ENCODE data around the gene NLRP11. TPM values are rescaled to one million over a fixed set of nuclear protein-coding genes. Genes with fewer than 3 reads are reported as not detected.
A peak's percentile ranks its signal among the peaks of the same experiment; 100 is the strongest.

NLRP11 gene
- total and polyA plus RNA-seq, 9 of the 15 experiments (the other 6 are each of a cell fraction or from before 2014, with no cell fraction given): 0.07 to 0.29 (median 0.12) TPM; not detected in 1

DNA sequence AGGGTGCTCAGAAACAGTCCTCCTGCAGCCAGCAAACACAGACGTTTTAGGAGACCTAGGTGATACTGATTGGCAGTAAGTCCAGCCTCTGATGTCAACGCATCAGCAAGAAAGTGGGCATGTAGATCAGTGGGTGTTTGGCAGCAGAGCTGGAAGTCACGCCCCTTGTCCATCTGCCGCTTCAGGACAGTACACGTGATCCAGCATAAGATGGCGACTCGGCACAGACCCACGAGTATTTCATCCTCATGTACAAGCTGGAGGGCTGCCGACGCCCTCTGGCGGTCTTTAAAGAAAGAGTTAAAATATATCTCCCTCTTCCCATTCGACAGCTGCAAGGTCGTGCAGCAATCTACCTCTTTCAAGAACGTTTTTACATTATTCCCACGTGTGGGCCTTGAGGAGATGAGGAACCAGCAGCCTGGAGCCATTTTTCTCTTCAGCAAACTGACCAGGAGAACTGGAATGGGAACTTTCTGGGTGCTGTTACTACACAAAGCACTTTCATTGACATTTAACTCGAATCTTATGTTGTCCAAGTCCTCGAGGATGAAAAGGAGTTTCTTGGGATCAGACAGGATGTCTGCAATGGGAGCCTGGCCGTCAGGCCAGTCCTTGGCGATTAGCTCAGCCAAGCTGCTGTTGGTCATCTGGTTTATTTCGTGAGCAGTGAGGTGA, 22.3 kb downstream of the NLRP11 start (continued):
- TF ChIP-seq, protein P1, sequence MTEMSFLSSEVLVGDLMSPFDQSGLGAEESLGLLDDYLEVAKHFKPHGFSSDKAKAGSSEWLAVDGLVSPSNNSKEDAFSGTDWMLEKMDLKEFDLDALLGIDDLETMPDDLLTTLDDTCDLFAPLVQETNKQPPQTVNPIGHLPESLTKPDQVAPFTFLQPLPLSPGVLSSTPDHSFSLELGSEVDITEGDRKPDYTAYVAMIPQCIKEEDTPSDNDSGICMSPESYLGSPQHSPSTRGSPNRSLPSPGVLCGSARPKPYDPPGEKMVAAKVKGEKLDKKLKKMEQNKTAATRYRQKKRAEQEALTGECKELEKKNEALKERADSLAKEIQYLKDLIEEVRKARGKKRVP (CRISPR knock-in tag; IDR thresholded peaks at IDR 0.05): no peak
- 0 out of 4 replicates have a peak, but pooled peaks of 1 of the 2 experiments have one; percentile 40 for TF ChIP-seq FOXK2 (conservative IDR thresholded peaks at IDR 0.05 in 1 of 2, IDR thresholded peaks at IDR 0.05 in 1 of 2; ENCODE audit: low read depth in 2 of 2)
- no peak for TF ChIP-seq ZNF133 (CRISPR knock-in tag; IDR thresholded peaks at IDR 0.05)
- TF ChIP-seq, protein P2, sequence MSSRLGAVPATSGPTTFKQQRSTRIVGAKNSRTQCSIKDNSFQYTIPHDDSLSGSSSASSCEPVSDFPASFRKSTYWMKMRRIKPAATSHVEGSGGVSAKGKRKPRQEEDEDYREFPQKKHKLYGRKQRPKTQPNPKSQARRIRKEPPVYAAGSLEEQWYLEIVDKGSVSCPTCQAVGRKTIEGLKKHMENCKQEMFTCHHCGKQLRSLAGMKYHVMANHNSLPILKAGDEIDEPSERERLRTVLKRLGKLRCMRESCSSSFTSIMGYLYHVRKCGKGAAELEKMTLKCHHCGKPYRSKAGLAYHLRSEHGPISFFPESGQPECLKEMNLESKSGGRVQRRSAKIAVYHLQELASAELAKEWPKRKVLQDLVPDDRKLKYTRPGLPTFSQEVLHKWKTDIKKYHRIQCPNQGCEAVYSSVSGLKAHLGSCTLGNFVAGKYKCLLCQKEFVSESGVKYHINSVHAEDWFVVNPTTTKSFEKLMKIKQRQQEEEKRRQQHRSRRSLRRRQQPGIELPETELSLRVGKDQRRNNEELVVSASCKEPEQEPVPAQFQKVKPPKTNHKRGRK (tag; IDR thresholded peaks at IDR 0.05): no peak
- TF ChIP-seq, protein P3, sequence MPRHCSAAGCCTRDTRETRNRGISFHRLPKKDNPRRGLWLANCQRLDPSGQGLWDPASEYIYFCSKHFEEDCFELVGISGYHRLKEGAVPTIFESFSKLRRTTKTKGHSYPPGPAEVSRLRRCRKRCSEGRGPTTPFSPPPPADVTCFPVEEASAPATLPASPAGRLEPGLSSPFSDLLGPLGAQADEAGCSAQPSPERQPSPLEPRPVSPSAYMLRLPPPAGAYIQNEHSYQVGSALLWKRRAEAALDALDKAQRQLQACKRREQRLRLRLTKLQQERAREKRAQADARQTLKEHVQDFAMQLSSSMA (CRISPR knock-in tag; IDR thresholded peaks at IDR 0.05): no peak
- TF ChIP-seq CBX3 (IDR thresholded peaks at IDR 0.05; ENCODE audit: borderline replicate concordance in 1 of 2, low read length in 2 of 2): peak in 1 of 2 experiments; percentile 64; a peak in 1 of 3 replicates
- no peak for TF ChIP-seq FOXK1 (CRISPR knock-in tag; IDR thresholded peaks at IDR 0.05; ENCODE audit: borderline replicate concordance)
- TF ChIP-seq FOXJ2 (tag; IDR thresholded peaks at IDR 0.05): no peak
- TF ChIP-seq PCBP1 (IDR thresholded peaks at IDR 0.05; ENCODE audit: low read depth, low read length, poor library complexity, severe bottlenecking): no peak
- no peak; the same call in 1 of the 2 replicates for TF ChIP-seq XRCC5 (IDR thresholded peaks at IDR 0.05; ENCODE audit: low read depth, low read length)
- TF ChIP-seq TCF3 (CRISPR knock-in tag; IDR thresholded peaks at IDR 0.05): no peak
- TF ChIP-seq TAF7 (tag; IDR thresholded peaks at IDR 0.05): no peak
- no peak for TF ChIP-seq ASH1L (IDR thresholded peaks at IDR 0.05; ENCODE audit: borderline replicate concordance, low read depth, partially characterized antibody)
- no peak for TF ChIP-seq ZC3H8 (IDR thresholded peaks at IDR 0.05)
- TF ChIP-seq GATA2 (CRISPR knock-in tag; IDR thresholded peaks at IDR 0.05): no peak
- no peak for TF ChIP-seq TRIM24 (IDR thresholded peaks at IDR 0.05)
- no peak for TF ChIP-seq ZNF134 (CRISPR knock-in tag; conservative IDR thresholded peaks at IDR 0.05)
- no peak for TF ChIP-seq ZNF316 (IDR thresholded peaks at IDR 0.05)
- TF ChIP-seq SMAD2 (IDR thresholded peaks at IDR 0.05; ENCODE audit: low read depth, low read length): no peak
- TF ChIP-seq, protein P4, sequence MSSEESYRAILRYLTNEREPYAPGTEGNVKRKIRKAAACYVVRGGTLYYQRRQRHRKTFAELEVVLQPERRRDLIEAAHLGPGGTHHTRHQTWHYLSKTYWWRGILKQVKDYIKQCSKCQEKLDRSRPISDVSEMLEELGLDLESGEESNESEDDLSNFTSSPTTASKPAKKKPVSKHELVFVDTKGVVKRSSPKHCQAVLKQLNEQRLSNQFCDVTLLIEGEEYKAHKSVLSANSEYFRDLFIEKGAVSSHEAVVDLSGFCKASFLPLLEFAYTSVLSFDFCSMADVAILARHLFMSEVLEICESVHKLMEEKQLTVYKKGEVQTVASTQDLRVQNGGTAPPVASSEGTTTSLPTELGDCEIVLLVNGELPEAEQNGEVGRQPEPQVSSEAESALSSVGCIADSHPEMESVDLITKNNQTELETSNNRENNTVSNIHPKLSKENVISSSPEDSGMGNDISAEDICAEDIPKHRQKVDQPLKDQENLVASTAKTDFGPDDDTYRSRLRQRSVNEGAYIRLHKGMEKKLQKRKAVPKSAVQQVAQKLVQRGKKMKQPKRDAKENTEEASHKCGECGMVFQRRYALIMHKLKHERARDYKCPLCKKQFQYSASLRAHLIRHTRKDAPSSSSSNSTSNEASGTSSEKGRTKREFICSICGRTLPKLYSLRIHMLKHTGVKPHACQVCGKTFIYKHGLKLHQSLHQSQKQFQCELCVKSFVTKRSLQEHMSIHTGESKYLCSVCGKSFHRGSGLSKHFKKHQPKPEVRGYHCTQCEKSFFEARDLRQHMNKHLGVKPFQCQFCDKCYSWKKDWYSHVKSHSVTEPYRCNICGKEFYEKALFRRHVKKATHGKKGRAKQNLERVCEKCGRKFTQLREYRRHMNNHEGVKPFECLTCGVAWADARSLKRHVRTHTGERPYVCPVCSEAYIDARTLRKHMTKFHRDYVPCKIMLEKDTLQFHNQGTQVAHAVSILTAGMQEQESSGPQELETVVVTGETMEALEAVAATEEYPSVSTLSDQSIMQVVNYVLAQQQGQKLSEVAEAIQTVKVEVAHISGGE (CRISPR knock-in tag; IDR thresholded peaks at IDR 0.05): no peak
- no peak for TF ChIP-seq HLTF (IDR thresholded peaks at IDR 0.05)
